NCI-H1417 treated with DMSO at 0.1 percent for 48 hours (cell line): Measurements from ENCODE around the gene EPHA10.

Source experiments
- DNase-seq: peaks from one replicate; lab custom pipeline; 2025; lab: John Stamatoyannopoulos, UW

EPHA10 gene

DNA sequence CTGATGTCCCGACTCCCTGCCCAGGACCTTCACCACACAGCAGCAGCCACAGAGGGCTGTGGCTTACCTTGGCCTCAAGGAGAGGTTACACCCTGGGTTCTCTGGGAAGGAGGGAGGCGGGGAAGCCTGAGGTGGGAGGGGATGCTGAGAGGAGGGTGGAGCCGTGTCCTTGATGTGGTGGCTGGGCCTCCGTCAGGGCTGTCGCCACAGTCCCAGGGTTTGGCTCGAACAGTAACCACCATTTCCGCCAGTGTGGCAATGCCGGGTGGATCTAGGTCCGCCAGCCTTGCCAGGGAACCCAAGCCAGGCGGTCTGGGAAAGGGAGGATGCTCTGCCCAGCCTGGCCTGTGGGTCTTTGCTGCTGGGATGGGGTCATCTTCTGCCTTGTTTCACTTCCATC, 91.0 kb downstream of the EPHA10 start:
- no peak for DNase-seq

DNA sequence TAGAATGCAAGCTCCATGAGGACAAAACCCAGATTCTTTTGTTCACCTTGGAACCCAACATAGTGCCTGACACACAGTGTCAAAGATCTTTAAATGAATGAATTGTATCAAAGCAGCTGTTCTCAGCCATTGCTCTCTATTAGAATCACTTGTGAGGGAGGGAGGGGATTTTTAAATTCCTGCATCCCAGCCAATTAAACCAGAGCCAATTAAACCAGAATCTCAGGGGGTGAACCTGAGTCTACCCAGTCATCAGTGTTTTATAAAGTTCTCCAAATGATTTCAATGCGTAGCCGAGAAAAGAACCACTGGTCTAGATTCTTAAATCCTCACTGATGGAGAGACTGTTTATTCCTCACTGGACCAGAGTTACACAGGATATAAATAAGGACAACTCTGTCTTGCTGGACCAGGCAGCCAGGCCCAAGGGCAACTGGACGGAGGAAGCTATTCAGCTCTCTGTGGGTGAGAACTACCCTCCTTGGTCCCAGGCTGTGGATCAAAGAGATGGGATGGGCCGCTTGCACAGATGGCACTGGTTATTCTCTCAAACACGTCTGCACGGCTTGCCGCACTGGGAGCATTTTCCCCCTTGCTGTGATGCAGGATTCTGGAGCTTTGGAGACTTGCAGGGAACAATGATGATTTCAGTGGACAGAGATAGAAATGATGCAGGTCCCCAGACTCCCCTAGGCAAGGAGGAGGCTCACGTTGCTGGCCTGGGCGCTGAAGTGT, 92.6 kb downstream of the EPHA10 start:
- no peak for DNase-seq

DNA sequence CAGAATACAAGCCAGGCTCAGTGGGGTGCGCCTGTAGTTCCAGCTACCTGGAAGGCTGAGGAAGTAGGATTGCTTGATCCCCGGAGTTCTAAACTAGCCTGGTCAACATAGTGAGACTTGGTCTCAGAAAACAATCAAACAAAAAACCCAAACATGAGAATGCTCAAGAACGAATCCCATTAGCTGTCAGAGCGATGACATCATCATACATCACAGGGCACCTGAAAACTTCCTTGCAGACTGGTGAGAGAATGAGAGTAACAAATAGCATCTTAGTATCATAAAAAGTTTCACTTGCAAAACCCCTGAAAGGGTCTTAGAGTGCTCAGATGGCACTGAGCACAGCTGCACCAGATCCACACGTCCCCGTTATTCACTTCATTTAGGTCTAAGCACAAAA, 93.7 kb downstream of the EPHA10 start:
- DNase-seq: no peak

DNA sequence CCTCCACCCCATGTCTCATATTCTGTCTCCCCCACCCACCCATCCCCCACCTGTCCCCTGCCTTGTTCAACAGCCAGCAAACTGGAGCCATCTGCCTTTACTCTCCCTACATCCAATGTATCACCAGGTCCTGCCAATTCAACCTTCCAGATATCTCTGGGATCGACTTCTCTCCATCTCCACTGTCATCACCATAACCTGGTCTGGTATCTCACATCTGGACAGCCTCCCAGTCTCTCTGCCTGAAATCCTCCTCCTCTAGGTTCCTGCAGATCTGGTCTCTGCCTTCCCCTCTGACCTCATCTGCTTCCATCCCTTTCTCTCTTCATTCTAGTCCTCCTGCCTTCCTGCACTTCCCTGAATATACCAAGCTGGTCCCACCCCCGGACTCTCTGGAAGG, 94.8 kb downstream of the EPHA10 start:
- DNase-seq: no peak

DNA sequence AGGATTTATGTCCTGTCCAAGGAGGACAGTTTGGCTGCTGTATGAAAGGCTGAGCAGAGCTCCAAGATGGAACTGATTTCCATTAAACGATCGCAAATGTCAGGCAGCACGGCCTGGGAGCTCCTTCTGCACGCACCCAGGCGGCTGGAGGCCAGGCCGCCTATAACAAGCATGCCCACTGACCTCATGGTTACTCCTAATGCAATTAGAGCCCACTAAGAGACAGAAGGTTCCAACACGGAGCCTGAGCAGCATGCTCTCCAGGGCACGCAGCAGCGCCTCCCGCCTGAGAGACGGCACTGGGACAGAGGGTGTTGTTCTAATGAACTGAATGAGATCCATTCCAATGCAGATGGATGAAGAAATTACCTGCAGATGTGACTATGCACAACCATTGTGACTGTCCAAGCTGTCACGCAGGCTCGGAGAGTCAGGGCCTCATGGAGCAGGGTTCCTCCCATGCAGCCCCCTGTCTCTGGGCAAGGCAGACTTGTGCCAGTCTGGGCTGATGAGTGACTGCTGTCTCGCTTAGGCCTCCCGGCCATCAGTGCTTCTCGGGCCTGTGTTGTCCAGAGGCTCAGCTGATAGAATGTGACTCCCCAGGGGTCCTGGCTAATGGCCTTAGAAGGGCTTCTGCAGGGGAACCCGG, 97.8 kb downstream of the EPHA10 start:
- no peak for DNase-seq

DNA sequence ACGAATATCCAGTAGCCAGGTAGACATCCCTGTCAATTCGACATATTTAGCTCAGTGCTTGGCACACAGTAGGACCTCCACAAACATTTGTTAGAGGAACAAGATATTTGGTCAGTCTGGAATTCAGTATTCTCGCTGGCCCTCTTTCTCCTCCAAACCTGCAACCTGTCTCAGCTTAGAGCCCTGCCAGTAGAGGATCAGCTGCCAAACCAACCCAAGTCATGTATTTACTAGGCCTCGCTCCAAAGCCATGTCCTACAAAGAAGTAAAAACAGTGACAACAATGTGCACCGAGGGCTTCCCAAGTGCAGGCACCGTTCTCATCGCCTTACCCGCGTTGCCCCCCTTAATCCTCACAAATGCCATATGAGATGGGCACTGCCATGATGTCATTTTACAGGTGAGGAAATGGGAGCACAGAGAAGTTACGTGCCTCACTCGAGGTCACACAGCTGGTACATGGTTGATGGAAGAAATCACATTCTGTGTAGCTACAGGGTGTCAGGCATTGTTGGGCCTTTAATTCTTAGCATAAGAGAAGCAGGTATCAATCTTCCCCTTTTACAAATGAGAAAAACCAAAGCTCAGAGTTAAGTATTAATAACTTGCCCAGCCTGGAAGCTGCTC, 98.6 kb downstream of the EPHA10 start:
- DNase-seq: no peak
